Smooth muscle cell (in vitro differentiated cells): ENCODE measurements around the gene ZC2HC1B. TPM values are rescaled to one million over a fixed set of nuclear protein-coding genes. Genes with fewer than 3 reads are reported as not detected.

ENCODE experiments used
- DNase-seq: peaks from one replicate; lab custom pipeline; 2025; ENCODE audit not compliant: unreplicated experiment; lab: John Stamatoyannopoulos, UW
- H2AFZ ChIP-seq: fragments of 200-600 bp; sonication (generic); 2 replicates; pipeline ENCODE4 v1.6.0; 2016; ENCODE audit warnings: antibody characterized with exemption, low read depth, mild to moderate bottlenecking
- H3F3A ChIP-seq: fragments of 200-600 bp; sonication (generic); 2 replicates; pipeline ENCODE4 v1.6.0; 2017; ENCODE audit warnings: antibody characterized with exemption, low read depth
- H3K27ac ChIP-seq: fragments of 200-600 bp; sonication (generic); 2 replicates; pipeline ENCODE4 v1.5.1; 2016; ENCODE audit warnings: low read depth, mild to moderate bottlenecking
- H3K27me3 ChIP-seq: fragments of 200-600 bp; sonication (generic); 2 replicates; pipeline ENCODE4 v1.6.1; 2016; ENCODE audit warnings: low read depth, mild to moderate bottlenecking
- H3K36me3 ChIP-seq: fragments of 200-600 bp; sonication (generic); 2 replicates; pipeline ENCODE4 v1.5.1; 2016; ENCODE audit warnings: low read depth
- H3K4me1 ChIP-seq: fragments of 200-600 bp; sonication (generic); 2 replicates; pipeline ENCODE4 v1.5.1; 2016; ENCODE audit warnings: low read depth
- H3K4me2 ChIP-seq: fragments of 200-600 bp; sonication (generic); 2 replicates; pipeline ENCODE4 v1.6.0; 2016; ENCODE audit warnings: mild to moderate bottlenecking
- H3K4me3 ChIP-seq: fragments of 200-600 bp; sonication (generic); 2 replicates; pipeline ENCODE4 v1.5.1; 2016; ENCODE audit warnings: mild to moderate bottlenecking
- H3K79me2 ChIP-seq: fragments of 200-600 bp; sonication (generic); 2 replicates; pipeline ENCODE4 v1.6.0; 2016; ENCODE audit warnings: low read depth, mild to moderate bottlenecking
- H3K9ac ChIP-seq: fragments of 200-600 bp; sonication (generic); 2 replicates; pipeline ENCODE4 v1.6.0; 2016; ENCODE audit warnings: low read depth
- H3K9me3 ChIP-seq: fragments of 200-600 bp; sonication (generic); replicated peaks from 2 replicates; pipeline ENCODE4 v1.5.1; 2016; ENCODE audit warnings: low read depth
- H4K20me1 ChIP-seq: fragments of 200-600 bp; sonication (generic); 2 replicates; pipeline ENCODE4 v1.6.0; 2016; ENCODE audit warnings: low read depth
- WGBS: methylation state at CpG from one replicate; pipeline ENCODE4 v1.1.7; 2016; ENCODE audit warnings: low lambda C conversion rate; 5-methylcytosine and 5-hydroxymethylcytosine counted together
- polyA plus RNA-seq: library from polyadenylated mRNA; unstranded; fragments of >200 nt; fragmentation: Nextera tagmentation; extraction: Ambion mirVana; gene quantifications from 2 replicates; pipeline ENCODE4 v1.2.1, GENCODE V29; 2016
- total RNA-seq: library from RNA; depleted of rRNA; stranded (reverse); fragments of >200 nt; gene quantifications from 2 replicates; pipeline ENCODE4 v1.2.3, GENCODE V29; 2014
- TF ChIP-seq, protein P1 (sequence below): fragments of 200-600 bp; sonication (generic); IDR thresholded peaks from 2 replicates; pipeline ENCODE4 v1.5.1; 2017; ENCODE audit warnings: borderline replicate concordance, mild to moderate bottlenecking, antibody characterized with exemption; ENCODE audit not compliant: insufficient read depth, poor library complexity, severe bottlenecking

ZC2HC1B gene
- total and polyA plus RNA-seq, 2 experiments from 2014 or later = not detected

DNA sequence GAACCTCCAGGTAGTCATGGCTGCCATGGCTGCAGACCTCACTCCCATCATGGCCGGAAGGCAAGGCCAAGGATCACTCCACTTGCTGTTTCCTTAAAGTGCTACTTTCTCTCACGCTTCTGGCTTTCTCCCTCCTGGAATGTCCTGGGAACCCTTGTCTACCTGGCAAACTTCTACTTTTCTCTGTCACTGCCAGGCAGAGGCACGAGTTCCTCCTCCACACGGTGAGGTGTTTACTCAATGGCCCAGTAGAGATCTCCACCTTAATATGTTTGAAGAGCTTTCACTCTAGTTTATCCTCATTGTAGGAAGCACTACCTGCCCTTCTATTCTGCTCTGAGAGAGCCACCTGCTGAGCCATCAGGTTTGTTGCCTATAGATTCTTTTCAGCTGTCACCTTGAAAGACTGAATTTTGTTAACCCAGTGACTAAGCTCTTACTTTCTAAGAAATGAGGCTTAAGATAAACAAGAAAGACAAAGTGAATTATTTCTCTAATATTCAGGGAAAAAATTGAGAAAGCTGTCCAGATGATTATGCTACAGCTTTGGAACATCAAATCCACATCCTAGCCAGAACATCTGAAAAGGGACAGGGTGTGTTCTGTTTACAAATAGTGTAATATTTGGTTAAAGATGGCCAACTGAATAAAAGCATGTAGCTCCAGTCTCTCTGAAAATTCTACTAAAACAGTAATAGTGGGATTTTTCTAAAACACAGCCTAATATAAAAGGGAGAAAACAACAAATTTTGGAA lies 88.8 kb downstream of the ZC2HC1B start:
- no peaks in the 10 kb centered on the region for H3F3A ChIP-seq
- H3K9ac ChIP-seq = no peak overlapping the region
- H3K36me3 ChIP-seq = no peaks in the 10 kb centered on the region
- no peak overlapping the region for H3K4me3 ChIP-seq
- no peaks in the 10 kb centered on the region for H3K27me3 ChIP-seq
- WGBS = 92% methylated on average over 4 of the region's 4 CpGs
- TF ChIP-seq, protein P1, sequence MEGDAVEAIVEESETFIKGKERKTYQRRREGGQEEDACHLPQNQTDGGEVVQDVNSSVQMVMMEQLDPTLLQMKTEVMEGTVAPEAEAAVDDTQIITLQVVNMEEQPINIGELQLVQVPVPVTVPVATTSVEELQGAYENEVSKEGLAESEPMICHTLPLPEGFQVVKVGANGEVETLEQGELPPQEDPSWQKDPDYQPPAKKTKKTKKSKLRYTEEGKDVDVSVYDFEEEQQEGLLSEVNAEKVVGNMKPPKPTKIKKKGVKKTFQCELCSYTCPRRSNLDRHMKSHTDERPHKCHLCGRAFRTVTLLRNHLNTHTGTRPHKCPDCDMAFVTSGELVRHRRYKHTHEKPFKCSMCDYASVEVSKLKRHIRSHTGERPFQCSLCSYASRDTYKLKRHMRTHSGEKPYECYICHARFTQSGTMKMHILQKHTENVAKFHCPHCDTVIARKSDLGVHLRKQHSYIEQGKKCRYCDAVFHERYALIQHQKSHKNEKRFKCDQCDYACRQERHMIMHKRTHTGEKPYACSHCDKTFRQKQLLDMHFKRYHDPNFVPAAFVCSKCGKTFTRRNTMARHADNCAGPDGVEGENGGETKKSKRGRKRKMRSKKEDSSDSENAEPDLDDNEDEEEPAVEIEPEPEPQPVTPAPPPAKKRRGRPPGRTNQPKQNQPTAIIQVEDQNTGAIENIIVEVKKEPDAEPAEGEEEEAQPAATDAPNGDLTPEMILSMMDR = no peak
- no peak overlapping the region for H3K4me2 ChIP-seq
- H3K79me2 ChIP-seq = no peaks in the 10 kb centered on the region
- peaks cover 13% of the 10 kb centered on the region for H3K4me1 ChIP-seq
- H3K27ac ChIP-seq = no peak overlapping the region
- H4K20me1 ChIP-seq = no peaks in the 10 kb centered on the region
- no peak overlapping the region for H2AFZ ChIP-seq
- DNase-seq = no peak
- no peaks in the 10 kb centered on the region for H3K9me3 ChIP-seq

DNA sequence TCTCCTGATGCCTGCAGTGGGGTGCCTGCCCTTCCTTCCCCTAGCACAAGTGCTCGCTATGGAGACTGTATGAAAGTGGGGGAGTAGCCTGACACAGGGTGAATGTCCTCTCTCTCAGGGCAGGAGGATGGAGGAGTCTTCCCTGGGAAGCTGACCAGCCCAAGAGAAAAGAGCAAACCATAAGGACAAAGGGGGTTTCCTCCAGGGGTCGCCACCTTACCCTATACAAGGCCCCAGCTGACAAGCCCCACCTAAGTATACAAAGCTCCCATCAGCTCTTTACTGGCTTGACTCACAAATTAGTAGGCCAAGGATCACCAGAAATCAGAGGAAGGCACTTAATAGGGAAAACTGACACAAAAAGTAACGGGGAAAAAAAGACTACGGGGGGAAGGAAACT lies 89.6 kb downstream of the ZC2HC1B start:
- no peaks in the 10 kb centered on the region for H3K36me3 ChIP-seq
- no peak for DNase-seq
- H2AFZ ChIP-seq = no peak overlapping the region
- no peaks in the 10 kb centered on the region for H3K27me3 ChIP-seq
- no peaks in the 10 kb centered on the region for H3K9me3 ChIP-seq
- TF ChIP-seq, protein P1 = no peak
- H3K4me1 ChIP-seq = peaks cover 18% of the 10 kb centered on the region
- no peaks in the 10 kb centered on the region for H3F3A ChIP-seq
- H3K4me3 ChIP-seq = no peak overlapping the region
- H3K27ac ChIP-seq = no peak overlapping the region
- H3K79me2 ChIP-seq = no peaks in the 10 kb centered on the region
- H4K20me1 ChIP-seq = no peaks in the 10 kb centered on the region
- no peak overlapping the region for H3K4me2 ChIP-seq
- 89% methylated on average over 4 of the region's 4 CpGs for WGBS
- H3K9ac ChIP-seq = no peak overlapping the region

DNA sequence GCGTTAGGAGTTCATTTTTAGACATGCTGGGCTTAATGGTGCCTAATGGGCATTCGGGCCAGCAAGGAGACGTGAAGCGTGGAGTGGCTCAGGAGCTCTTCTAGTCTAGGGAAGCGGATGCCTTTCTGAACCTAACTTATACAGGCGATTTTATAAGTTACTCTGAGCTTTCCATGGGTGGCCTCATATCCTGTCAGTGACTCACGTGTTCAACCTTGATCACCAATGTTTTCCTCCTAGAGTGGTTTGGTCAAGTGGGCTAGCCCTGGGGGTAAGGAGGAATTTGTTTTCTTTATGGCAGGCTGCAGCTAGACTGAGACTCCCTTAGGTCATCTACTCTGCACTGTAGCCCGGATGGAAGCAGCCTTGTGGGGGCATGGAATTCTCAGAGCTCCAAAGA lies 91.7 kb downstream of the ZC2HC1B start:
- no peak for DNase-seq

More for the DNA sequence above, 91.7 kb downstream of the ZC2HC1B start:
- Histone ChIP-seq H3K36me3 (no peaks in the 10 kb centered on the region), H3K9me3 (no peaks in the 10 kb centered on the region), H3K4me3 (no peak overlapping the region), H4K20me1 (no peaks in the 10 kb centered on the region), H3K79me2 (no peaks in the 10 kb centered on the region), H3F3A (peaks cover 7% of the 10 kb centered on the region), H2AFZ (no peak overlapping the region), H3K4me1 (peaks cover 39% of the 10 kb centered on the region), H3K9ac (no peak overlapping the region), H3K27me3 (no peaks in the 10 kb centered on the region), H3K4me2 (no peak overlapping the region), H3K27ac (no peak overlapping the region)
- 84% methylated on average over 8 of the region's 8 CpGs for WGBS
- TF ChIP-seq, protein P1 = no peak
